Stimulated activated naive CD8-positive, alpha-beta T cell treated with anti-CD3 and anti-CD28 coated beads, Interleukin-15, Interleukin-2, amounts not matched to agents 100 U/mL and 50 U/mL, for 24 hours (primary cell): ENCODE results near the gene UBE2D1.
"Not testable (repeated sequence)": the region's sequence is repeated elsewhere in the genome, so short reads cannot be mapped to it uniquely, and the experiment has no call there.

Source experiments
- ATAC-seq: fragments of 150-1000 bp; cut with Tn5 transposase; one replicate; pipeline ENCODE4 v1.10.0; 2021
- DNase-seq: peaks from one replicate; pipeline ENCODE4 v3.0.0; 2021

The UBE2D1 gene

DNA sequence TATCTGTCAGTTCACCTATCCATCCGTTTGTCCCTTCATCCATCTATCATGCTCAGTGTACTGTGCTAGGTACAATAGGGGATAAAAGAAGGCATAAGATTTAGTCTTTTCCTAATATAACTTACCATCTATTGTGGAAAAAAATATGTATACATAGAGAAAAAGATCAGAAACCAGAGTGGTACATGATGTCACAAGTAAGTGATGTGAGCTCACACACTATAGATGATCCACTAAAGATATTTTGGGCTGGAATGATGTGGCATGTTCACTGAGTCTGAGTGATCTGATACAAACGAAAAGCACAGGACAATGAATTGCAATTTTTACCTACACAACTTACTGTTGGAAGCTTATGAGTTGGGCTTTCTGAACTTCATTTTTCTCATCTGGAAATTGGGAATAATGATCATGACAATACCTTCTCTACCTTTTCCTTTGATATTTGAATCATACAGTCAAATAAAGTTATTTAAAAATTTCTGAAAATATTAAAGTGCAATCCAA is 47.7 kb downstream of the UBE2D1 start:
- DNase-seq (no peak), ATAC-seq (no peak)

DNA sequence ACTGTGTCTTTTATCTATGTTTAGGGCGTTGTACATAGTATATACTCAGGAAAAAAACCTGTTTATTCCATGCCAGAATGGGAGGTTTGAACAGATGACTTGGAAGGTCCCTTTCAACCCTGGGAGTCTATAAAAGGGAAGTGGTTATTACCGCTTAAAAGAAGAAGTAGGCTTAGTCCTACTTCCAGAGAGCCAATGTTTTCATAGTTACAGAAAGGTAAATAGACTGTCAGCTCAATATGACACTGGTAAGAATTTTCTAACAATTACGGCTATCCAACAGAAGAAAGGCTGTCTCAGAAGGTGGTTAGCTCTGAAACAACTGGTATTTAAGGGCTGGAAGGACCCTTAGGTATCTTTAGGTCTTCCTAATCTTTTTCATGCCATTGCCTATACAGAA is 49.3 kb downstream of the UBE2D1 start:
- DNase-seq (no peak), ATAC-seq (no peak)

DNA sequence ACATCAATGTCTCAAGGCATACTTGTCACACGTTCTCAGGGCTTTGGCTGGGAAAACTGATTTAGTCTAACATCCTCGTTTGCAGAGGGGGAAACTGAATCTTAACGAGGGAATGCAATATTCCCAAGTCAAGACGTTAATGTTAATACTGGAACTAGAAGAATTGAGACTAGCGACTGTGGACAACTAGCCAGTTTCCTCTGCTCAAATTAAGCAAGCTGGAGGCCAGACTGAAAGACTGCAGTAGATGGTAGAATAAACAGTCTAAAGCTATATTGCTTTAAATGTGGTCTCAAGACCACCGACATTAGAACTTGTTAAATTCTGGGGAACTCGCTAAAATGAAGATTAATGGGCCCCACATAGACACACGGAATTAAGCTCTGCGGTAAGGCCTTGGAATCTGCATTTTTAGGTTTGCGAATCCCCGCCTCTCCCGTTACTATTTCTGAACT is 49.8 kb downstream of the UBE2D1 start:
- DNase-seq (no peak), ATAC-seq (no peak)

DNA sequence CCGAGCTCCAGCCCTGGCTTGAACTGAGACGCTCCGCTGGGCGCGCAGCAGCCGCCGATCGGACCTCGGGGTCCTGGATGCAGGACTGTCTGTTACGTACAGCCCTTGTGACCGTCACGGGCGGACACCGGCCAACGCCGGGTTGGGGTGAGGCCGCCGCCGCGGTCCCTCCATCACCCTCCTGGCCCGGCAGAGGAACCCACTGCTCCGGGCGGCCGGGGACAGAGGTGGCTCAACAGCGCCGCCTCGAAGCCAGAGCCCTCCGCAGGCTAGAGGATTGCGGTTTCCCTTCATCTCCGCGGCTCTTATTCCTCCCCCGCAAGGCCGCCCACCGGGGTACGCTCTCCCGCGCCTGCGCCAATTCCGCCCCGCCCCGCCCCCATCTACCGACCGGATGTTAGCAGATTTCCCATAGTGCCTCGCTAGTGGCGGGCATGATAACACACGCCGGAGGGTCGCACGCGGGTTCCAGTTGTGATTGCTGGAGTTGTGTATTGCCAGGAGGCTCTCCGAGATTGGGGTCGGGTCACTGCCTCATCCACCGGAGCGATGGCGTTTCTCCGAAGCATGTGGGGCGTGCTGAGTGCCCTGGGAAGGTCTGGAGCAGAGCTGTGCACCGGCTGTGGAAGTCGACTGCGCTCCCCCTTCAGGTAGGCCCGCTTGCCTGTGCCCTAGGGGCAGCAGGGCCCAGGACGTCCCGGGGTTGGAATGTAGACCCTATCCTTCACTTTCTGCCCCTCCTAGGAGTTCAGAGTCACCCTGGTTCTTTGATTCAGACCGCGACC is 50.4 kb downstream of the UBE2D1 start, which contains the start of gene TFAM:
TFAM (plus strand) TSS at position 412 of the 785 bp plus-strand sequence; CDS start at position 550, 138 bp downstream.
- peak; percentile 90 for ATAC-seq
- DNase-seq: peak; percentile 98

DNA sequence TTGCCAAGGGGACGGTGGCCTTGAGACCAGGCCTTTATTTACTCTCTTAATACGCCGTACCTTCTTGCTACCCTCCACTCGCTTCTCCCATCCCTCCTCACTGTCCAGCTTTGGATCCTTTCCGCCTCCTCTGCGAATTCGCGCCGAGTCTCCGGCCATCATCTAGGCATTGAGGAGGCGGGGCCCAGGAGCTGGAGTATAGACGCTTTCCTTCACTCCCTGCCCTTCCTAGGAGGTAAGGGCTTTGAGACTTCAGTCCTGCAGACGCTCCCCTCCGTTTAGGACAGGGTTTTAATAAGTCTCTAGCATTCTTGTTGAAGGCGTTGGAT is 50.9 kb downstream of the UBE2D1 start:
- DNase-seq: peak; percentile 30
- ATAC-seq: peak; percentile 8

DNA sequence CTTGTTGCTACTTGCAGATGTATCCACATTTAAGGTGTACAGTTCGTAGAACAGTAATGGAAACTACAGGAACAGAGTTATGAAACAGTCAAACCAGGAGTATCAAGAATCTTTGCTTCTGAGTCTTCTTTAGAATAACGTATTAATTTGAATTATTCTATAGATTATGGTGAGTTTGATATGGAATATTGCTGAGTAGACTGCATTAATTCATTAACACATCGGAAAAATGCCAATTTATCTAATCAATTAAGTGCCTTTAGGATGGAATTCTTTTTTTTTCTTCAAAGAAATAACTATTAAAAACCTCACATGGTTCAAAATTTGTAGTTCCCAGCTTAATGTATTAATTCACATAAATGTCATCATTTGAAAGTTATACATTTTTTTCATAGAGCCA is 54.2 kb downstream of the UBE2D1 start:
- ATAC-seq (no peak), DNase-seq (no peak)

DNA sequence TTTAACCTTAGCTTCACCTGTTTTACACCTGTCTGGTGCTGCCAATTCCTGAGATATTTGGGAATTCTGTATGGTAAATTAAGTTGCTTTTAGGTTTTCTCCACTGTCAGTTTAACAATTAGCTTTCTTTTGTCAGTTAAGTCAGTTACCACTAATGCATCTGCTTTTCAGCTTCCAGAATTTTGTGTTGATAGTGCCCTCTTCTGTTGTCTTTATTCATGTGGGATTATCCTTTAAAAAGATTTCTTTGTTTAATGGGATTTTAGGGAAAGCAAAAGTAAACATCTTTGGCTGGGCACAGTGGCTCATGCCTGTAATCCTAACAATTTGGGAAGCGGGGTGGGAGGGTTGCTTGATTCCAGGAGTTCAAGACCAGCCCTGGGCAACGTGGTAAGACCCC is 58.5 kb downstream of the UBE2D1 start:
- DNase-seq (no peak), ATAC-seq (no peak)

DNA sequence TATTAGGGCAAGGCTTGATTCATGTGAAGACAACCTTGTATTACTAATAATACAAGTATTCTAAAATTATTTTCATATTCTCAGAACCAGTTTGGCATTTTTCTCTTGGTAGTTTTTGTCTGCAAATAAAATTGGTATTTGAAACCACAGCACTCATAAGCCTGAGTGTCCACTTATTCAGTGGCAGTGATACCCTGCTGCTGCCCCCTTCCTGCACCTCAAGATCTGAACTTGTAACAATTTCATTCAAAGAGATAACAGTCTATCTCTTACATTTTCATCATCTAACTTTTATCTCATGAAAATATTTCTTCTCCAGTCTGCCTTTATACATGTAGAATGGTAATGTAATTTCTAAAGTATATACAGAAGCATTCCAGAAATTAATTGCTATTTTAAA is 59.7 kb downstream of the UBE2D1 start:
- no peak for DNase-seq
- no peak for ATAC-seq

DNA sequence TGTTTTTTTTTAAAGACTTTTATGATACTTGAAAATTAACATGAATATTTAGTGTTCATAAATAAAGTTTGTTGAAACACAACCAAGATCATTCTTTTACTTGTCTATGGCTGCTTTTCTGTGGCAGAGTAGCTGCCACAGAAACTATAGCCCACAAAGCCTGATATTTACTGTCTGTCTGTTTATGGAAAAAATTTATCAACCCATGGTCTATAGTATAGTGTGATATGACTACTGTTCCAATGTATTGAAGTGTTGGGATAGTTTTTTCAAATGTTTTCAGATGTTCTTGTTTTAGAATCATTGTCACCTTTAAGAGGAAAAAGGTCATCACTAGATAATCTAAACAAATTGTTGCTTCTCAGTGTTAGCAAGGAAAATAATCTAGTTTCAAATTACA is 61.3 kb downstream of the UBE2D1 start:
- ATAC-seq (peak; percentile 49), DNase-seq (no peak)

DNA sequence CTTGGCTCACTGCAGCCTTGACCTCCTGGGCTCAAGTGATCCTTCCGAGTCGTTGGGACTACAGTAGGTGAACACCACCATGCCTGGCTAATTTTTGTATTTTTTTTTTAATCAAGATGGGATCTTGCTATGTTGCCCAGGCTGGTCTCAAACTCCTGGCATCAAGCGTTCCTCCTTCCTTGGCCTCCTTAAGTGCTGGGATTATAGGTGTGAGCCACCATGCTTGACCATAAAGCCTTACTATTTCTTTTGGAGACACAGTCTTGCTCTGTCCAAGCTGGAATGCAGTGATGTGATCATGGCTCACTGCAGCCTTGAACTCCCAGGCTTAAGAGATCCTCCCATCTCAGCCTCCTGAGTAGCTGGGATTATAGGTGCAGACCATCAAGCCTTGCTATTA is 63.0 kb downstream of the UBE2D1 start:
- ATAC-seq (no peak), DNase-seq (no peak)

DNA sequence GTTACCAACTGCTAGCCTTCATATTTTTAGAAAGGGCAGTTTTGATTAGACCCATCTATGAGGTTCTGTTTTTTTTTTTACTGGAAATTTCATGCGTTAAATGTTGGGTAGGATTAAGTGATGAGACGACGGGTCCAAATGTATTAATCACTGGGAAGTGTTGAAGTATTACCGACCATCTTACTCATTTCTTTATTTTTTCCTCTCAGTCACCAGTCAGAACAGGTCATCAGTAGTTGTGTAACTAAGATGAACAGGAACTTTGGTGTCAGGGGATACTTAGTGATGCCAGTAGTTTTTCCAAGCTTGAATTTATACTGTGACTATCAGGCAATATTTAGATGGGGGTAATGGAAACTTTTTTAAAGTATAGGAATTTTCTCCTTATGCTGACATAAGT is 64.6 kb downstream of the UBE2D1 start:
- ATAC-seq (no peak), DNase-seq (no peak)

DNA sequence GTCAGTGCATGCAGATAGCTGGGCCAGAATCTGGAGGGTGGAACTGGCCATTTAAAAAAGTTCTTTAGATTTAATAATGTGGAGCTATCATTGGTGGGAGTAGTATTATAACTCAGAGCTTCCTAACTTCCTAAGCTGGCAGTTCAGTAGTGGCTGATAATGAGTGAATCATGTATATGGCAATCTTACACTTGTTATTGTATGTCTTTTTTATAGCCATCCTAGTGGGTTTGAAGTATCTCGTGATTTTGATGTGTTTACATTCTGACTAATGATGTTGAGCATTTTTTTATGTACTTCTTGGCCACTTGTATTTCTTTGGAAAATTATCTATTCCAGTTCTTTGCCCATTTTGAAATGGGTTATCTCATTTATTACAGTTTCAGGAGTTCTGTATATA is 65.8 kb downstream of the UBE2D1 start:
- no peak for ATAC-seq
- DNase-seq: no peak

DNA sequence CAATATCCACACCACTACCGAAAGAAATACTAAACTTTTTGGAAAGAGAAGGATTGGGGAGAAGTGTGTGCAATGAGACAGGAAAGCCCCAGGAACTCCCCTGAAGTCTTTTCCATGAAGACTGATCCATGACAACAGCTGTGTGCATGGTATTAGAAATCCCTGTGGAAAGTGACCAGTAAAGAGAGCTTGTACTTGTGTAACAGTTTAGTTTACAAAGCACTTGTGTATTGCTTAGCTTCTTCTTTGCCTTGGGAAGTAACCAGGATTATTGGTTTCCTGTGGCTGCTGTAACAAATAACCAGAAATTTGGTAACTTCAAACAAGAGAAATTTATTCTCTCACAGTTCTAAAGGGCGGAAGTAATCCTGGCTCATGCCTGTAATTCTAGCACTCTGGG is 69.2 kb downstream of the UBE2D1 start:
- DNase-seq: no peak
- ATAC-seq: no peak

DNA sequence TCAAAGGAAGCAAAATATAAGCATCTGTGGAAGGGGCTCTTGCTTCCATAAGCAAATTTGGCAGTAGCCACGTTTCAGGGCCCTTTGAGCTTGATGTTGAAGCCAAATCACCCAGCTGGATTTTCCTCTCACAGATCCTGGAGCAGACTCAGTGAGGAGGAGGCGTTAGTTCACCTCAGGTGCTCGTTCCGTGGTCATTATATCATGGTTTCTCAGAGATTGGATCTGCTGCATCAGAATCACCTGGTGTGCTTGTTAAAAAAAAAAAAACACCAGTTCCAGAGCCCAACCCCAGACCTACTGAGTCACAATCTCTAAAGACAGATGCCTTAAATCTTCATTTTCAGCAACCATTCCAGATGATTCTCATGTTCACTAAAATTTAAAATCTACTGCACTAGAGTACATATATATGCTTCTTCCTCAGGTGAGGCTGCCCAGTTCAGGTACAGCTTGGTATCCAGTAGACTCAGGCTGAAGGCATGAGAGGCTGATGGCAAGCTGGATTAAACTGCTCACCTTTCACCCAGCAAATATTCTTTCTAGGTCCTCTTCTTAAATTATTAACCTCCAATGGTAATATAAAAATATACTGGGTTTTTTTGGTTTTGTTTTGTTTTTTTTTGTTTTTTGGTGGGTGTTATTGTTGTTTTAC is 75.3 kb downstream of the UBE2D1 start:
- ATAC-seq: no peak
- DNase-seq: no peak

DNA sequence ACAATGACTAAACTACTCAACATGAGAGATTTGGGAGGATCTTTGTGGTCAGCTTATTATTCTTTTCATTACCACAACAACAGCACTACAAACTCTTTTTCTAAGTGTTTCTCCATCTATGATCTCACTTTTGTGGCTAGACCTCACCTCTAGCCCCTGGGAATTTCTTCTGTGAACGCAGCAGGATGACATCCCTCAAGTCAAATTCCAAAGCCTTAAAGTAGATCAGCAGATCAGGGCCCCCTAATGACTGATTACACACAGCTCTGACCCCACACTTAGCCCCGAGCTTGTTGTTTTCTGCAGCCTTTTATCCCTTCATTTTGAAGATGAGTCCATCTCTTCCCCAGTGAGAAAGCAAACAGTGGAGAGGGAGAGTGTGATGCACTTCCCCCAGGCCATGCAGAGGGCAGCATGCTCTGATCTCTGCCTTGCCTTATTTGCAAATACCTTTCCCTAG is 77.7 kb downstream of the UBE2D1 start:
- ATAC-seq: no peak
- DNase-seq: no peak

DNA sequence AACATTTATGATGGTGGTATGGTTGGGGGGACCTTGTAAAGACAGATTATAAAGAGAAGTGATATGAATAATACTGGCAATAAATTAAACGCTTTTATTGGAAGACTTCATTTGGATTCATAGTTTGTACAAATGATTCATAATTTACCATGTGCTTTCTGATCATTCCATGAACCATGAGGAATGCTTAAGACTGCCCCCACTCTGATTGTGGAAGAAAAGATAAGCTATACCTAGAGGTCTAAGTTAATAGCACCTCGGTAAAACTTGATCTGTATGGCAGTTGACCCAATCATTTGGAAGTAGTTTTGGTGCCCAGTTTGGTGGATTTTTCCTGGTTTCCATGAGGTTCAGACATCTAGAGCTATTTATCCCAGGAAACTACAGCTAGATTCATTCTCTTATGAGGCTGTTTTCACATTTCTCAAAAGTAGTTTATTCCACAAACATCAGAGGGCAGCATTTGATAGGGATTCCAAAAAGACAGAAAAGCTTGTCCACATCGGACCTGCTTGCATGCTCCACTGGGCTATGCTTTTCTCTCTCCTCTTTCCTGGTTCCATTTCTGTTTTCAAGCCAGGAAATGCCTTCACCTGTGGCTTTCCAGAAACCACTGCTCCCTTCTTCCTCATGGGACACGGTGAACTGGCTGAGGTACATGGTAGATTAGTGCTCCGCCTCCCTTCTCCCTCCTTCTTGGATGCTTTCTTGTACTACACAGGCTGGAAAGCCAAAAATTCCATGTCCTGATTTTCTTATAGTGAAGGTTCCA is 79.7 kb downstream of the UBE2D1 start:
- DNase-seq (no peak), ATAC-seq (no peak)

DNA sequence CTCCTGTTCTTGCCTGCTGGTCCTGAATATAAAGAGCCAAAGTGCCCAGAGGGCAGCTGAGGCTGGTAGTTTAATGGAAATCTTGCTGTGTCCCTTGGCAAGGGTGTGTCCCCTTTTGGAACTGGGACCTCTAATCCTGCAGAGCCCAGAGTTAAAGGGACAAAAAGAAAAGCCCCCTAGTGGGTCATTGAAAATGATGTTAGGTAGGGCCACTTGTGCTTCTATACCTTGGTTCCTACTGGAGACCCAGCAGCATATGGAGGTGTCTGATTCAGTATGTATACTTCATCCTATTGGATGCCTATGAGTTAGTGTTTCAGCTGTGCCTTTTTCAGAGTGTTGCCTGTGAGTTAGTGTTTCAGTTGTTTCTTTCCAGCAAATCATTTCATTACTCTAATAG is 81.0 kb downstream of the UBE2D1 start:
- no peak for DNase-seq
- no peak for ATAC-seq

DNA sequence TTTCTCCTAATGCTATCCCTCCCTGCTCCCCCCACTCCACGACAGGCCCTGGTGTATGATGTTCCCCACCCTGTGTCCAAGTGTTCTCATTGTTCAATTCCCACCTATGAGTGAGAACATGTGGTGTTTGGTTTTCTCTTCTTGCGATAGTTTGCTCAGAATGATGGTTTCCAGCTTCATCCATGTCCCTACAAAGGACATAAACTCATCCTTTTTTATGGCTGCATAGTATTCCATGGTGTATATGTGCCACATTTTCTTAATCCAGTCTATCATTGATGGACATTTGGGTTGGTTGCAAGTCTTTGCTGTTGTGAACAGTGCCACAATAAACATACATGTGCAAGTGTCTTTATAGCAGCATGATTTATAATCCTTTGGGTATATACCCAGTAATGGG is 83.1 kb downstream of the UBE2D1 start:
- DNase-seq, ATAC-seq: not testable (repeated sequence)
